NCI-H187 (cell line): ENCODE data around the gene PKNOX2.

Experiments
- DNase-seq, 2 experiments: peaks; one replicate each; lab custom pipeline; 2025; lab: John Stamatoyannopoulos, UW

PKNOX2 gene

GRCh38 chr11:125262194-125262829 is 97.8 kb downstream of the PKNOX2 start:
- no peak for DNase-seq

- DNase-seq: no peak
Measured at GRCh38 chr11:125262830-125263218, 98.3 kb downstream of the PKNOX2 start.

DNA sequence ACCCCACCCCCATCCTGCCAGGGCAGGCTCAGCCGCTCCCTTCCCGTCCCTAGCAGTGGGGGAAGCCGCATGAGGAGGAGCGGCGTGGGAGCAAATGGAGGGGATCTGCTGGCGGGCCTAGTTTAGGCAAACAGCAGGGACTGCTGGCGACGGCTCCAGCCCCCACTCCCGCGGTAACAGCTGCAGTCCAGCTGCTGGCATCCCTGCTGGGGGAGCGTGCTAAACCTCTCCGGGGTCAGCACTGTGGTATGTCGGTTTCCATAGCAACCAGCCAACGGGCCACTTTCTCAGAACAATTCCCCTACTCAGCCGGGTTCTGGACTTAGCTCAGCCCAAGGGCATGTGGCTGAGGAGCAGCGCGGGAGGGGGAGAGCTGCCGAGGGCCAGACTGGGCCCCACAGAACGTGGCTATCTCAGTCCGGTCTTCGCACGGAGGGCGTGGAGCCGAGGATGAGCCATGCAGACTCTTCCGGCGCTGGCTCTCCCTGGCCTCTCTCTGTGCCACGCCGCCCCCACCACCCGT is 98.8 kb downstream of the PKNOX2 start:
- no peak for DNase-seq

DNA sequence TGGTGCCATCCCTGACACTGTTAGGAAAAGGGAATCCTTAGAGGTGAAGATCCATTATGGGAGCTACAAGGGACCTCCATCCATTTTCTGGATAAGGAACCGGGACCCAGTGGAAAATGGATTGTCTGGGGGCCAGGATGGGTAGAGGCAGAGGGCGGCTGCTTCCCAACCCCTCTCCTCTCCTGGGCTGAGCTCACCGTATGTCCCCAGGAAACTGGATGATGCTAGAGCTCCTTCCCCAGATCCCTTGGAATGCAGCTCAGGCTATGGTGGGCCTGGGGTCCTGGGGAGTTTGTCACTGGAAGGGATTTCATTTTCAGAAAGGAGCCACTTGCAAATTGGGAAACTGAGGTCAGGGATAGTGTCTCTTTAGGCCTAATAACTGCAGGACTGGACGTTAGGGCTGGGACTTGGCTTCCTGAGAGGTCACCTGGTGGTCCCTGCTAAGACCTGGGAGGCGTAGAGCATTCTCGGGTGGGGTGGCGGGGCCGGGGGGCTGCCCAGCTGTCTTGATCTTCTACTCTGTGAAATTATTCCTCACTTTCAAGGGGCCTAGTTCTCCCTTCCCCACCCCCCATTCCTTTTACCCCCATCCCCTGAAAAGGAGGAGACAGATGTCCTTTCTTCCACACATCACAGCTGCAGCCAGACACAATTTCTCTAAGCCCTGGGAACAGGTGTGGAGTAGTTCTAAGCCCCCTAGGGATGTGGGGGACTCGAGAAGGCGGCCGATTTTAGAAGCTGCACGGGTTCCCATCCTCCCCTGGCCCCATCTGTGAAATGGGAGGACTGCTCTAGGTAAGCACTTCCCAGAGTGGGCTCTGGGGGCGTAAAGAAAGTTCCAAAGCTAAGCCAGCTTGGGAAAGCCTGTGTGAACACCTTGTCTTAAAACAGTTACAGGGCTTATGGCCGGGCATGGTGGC is 99.8 kb downstream of the PKNOX2 start:
- DNase-seq: no peak

DNA sequence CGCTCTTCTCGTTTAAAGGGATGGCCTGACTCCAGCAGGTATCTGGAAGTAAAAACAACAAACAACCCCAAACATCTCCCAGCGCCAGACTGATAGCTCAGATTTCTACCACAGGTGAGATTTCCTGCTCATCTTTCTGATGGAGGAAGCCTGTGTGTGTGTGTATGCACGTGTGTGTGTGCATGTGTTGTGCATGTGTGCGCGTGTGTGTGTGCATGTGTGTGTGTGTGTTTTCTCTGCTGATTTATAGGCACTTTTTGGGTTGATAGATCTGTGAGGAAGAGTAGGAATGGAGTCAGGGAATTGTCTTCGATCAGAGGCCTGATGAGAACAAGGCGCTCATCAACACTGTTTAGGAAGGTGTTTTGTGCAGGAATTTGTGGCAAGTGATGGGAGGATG is 103.0 kb downstream of the PKNOX2 start:
- no peak for DNase-seq

- DNase-seq: no peak
Measured at GRCh38 chr11:125268611-125269010, 104.1 kb downstream of the PKNOX2 start.

DNA sequence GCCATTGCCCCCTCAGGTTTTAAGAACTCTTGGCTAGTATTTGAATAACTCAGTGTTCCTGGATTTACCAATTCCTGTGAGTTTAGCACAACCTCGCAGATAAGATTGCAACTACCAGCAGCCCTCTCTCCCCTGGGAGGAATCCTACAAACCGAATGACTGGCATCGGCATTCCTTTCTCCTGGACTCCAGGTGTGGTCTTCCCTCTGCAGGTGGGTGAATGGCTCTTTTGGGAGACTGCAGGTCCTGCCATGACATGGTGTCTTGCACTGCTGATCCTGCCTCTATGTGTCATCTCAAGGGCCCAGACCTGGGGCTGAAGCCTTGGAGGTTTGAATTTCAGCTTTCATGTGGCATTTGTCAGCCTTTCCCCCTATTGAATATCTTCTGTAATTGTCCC is 105.6 kb downstream of the PKNOX2 start:
- no peak for DNase-seq

DNA sequence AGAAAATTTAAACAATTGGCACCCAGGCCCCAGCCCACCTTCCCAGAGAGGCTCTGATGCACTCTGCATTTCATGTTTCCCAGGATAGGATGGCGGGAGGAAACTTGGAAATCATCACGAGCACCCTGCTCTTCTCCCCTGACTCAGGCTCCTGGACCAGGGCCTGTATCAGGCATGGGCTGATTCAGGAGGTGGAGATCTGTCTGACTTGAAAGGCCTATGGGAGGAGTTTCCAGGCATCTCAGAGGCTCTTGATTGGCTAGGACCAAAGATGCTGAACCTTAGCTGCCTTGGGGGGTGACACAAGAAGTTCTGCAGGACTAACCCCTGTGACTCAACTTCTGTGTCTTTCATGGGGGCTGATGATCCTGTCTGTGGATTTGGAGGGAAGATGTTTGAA is 106.2 kb downstream of the PKNOX2 start:
- no peak for DNase-seq

GRCh38 chr11:125271483-125272091 is 107.0 kb downstream of the PKNOX2 start:
- DNase-seq: no peak

DNA sequence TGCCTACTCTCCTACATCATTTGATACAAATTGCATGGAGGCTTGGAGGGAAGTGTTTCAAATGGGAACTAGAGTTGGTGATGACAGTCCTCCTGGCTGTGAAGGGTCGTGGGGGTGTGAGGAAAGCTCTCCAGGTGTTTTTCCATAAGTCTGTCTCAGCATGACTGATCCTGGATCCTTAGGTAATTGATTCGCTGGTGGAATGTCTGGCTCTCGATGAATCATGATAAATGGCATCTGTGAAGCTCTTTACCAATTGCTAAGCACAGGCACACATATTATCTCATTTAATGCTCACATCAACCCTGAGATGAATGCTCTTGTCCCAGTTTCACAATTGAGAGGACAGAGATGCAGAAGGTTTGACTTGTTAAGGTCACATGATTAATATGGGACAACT is 107.5 kb downstream of the PKNOX2 start:
- no peak for DNase-seq

DNA sequence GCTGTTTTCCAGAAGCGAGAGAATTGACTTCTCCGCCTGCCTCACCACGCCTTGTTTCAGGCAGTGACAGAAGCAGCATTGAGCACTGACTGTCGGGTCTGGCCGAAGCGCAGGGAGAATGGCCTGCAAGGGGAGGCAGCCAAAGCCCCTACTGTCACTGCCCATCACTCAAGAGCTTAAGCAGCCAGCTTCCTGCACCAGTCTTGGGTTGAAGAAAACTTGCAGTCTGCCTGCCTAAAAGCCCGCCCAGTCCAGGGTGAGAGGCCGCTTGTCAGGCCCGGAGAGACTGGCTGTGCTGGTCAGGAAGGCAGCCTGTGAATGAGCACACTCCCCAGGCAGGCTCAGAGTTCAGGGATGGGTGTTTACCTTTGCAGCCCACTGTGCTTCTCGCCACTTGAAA is 108.3 kb downstream of the PKNOX2 start:
- DNase-seq: no peak

- no peak for DNase-seq
Measured at GRCh38 chr11:125273519-125274000, 109.0 kb downstream of the PKNOX2 start.

DNA sequence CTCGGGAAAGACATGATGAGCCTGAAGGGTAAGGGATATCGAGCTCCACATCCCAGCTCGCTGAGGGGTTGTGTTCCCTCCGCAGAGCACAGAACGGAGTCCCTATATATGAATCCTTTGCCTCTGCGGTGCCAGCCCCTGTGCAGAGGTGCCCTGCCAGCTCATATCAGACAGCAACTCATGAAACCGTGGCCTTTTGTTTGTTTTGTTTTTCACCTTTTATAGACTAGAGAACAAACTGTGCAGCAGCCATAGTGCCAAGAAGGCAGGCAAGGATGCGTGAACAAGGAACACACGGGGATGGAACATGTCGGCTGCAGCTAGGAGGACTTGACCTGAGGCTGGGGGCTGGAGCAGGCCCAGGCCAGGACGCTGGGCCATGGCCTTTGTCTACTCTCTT is 109.8 kb downstream of the PKNOX2 start:
- DNase-seq: no peak

GRCh38 chr11:125274774-125275173 is 110.2 kb downstream of the PKNOX2 start:
- no peak for DNase-seq

- no peak for DNase-seq
Measured at GRCh38 chr11:125275905-125276618, 111.5 kb downstream of the PKNOX2 start.

DNA sequence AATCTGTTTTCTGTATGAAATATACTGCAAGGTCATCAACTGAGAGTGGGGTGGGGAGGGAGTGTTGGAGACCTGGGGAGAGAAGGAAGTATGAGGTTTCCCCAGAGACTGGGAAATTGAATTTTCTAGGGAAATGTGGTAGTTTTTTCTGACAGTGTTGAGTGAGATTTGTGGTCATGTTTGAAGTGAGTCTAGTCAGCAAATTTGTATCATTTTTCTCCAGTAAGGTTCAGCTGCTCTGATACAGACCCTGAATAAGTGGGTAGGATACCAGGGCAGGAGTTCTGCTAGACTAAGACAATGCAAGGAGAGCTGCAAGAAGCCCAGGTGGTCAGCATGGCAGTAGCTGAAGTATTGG is 112.0 kb downstream of the PKNOX2 start:
- DNase-seq: no peak

- no peak for DNase-seq
Measured at GRCh38 chr11:125279676-125280418, 115.3 kb downstream of the PKNOX2 start.

GRCh38 chr11:125280646-125281045 is 116.1 kb downstream of the PKNOX2 start:
- DNase-seq: no peak

DNA sequence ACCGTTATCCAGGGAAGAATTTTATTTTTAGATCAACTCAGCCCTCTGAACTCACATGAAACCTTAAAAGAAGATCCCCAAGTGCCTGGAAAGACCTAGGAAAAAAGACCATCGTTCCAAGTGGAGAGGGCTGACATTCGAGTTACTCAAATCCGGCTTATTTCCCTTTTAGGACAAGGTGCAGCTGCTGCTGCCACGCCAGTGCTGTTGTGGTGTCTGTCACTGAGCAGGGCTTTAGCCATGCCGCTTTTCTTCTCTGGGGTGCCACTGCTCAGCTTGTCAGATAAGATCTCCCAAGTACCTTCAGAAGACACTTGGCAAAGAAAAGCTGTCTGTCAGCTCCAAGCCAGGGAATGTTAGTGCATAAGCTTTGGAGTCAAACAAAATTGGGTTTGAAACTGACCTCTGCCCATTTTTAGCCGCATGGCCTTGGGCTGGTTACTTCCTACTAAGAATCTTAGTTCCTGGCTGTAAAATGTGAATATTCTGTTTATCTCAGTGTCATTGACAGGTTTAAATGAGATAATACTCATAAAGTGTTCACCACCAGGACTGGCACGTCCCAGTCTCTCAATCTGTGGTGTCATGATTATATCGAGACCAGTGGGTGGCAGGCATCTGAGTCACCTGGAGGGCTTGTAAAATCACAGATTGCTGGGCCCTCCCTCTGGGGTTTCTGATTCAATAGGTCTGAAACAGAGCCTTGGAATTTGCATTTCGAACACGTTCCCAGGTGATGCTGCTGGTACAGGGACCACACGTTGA is 117.5 kb downstream of the PKNOX2 start:
- no peak for DNase-seq

GRCh38 chr11:125282596-125282914 is 118.0 kb downstream of the PKNOX2 start:
- no peak for DNase-seq
